GM21723 (cell line): ENCODE measurements around the gene CCDC169.

Experiments used
- ATAC-seq: cut with Tn5 transposase; IDR thresholded peaks from one replicate; pipeline ENCODE4 v1.9.1; 2021; ENCODE audit warnings: mild to moderate bottlenecking, moderate library complexity; ENCODE audit not compliant: unreplicated experiment

The CCDC169 gene

DNA sequence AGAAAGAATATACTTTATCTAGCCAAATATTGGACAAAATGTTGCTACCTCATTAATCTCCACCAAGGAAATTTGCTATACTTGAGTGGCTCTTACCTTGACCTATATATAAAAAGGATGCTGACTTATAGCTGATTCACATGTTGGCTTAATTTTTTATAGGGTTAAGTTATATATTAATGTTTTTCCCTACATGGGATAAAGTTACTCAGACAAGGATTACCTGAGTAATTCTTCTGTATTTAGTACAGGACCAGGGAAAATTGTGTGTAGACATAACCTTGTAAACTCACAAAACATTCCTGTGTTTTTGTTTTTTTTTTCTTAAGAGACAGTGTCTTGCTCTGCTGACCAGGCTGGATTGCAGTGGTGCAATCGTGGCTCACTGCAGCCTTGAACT is 52.6 kb downstream of the CCDC169 start:
- no peak for ATAC-seq

DNA sequence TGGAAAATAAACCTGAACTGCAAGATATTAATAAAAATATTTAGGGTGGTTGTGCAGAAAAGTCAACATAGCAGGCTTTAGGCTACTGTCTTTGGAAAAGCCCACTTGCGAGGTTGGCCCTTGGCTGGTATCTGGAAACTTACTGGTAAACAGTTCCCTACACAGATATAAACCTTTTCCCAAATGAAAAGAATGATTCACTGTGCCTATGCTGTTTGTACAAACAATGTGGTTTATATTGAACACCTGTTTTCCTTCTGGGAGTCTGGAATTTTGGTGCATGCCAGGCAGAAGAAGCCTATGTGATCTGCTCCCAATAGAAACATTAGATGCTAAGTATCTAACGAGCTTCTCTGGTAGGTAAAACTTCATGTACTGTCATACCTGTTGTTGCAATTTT is 53.5 kb downstream of the CCDC169 start:
- no peak for ATAC-seq

DNA sequence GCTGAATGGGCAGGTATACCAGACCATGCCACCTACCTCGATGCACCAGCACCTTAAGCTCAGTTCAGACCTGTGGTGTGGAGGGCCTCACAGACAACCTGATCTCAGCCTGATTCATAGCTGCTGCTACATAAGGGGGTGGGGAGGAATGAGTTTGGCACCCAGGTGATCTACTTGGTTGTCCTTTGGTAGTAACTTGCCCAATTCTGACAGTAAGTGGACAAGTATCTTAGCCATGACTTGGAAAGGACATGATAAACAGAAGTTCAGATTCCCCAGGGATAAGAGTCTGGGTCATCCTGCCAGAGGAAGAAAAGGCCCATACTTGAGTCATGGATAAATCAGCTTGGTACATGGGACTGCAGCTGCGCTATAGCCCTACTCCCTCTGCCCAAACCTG is 54.9 kb downstream of the CCDC169 start:
- ATAC-seq, result no peak

DNA sequence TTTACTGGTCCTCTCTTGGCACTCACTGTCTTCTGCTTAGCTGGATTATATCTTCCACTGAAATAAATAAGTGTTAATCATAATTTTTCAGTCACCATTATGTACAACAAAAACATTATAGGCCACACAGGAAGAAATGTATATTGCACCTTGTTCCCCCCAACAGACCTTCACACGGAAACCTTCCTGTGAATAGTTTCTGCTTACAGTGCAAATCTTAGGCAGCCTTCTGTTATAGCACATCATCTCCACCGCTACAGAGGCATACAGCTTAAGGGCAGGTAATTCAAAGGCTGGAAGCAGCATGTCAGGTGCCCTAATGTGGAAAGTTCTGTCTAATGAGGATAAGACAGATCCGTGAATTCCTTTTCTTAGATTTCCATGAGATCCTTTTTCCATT is 66.4 kb downstream of the CCDC169 start:
- ATAC-seq, result no peak

DNA sequence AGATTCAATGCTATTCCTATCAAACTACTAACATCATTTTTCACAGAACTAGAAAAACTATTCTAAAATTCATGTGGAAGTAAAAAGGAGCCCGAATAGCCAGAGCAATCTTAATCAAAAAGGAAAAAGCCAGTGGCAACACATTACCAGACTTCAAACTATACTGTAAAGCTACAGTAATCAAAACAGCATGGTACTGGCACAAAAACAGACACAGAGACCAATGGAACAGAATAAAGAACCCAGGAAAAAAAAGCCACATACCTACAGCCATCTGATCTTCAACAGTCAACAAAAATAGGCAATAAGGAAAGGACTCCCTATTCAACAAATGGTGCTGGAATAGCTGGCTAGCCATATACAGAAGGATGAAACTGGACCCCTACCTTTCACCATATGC is 72.9 kb downstream of the CCDC169 start:
- ATAC-seq, result no peak

DNA sequence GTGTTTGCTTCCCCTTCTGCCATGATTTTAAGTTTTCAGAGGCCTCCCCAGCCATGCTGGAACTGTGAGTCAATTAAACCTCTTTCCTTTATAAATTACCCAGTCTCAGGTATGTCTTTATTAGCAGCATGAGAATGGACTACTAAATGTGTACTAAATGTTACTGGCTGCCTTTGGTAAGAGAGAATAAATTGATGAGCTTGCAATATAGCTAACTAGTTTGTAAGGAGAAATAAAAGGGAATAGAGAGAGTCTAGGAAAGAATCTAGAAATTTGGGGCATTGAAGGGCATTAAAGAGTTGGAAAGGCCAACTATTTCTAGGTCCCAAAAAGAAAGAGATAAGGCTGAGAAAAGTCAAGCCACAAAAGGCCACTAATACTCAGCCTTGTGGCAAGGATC is 77.7 kb downstream of the CCDC169 start:
- ATAC-seq, result no peak

DNA sequence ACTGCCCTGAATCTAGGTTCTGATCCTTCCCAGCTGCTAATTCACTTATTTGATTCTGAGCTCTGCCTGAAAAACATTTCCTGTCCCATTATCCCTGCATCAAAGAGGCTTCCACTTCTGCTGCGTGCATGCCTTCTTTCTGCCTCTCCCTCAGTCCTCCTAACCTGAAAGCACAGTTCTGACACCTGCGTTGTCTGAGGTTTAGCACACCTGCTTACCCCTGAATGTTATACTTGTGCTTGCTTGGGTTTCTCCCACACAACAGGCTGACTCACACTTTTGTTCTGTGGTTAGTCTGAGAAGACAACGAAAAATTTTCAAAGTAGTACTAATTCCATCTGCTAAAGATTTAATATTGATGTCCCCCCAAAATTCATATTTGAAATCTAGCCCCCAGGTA is 80.2 kb downstream of the CCDC169 start:
- ATAC-seq, result no peak

DNA sequence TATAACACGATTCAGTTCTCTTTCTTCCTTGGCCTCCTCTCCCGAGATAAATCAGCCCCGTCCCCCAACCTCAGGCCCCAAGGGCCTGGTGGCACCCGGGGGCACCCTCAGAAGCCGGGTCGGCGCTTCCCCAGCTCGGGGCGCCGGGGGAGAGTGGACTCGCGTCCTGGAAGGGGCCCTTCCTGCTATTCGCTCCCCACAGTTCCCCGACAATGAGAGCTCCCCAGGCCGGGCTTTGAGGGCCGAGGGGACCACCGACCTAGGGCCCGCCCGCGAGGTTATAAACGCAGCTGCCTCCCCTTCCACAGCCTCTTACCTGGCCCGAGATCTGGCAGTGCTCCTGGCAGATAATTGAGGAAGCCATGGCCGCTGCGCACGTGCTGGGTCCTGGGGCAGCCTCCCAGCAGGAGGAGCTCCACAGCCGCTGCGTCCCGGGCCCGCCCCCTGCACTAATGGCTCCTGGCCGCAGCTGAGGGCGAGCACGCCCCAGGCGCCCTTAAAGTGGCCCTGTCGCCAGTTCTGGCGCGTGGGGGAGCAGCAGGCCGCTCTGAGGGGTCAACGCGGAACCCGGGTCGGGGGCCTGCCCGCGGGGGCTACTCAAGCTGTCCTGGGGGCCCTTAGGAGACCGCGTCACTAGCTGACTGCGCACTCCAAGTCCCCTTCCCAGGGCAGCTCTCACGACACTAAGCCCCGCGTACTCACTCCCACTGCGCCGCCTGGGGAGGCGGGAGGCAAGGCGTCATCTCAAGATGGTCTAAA is 83.3 kb downstream of the CCDC169 start, which contains the start of gene SOHLH2:
Gene SOHLH2 (minus strand): TSS at position 394 of the 759 bp plus-strand sequence. CDS start 30 bp downstream, at position 364.
- no peak for ATAC-seq

DNA sequence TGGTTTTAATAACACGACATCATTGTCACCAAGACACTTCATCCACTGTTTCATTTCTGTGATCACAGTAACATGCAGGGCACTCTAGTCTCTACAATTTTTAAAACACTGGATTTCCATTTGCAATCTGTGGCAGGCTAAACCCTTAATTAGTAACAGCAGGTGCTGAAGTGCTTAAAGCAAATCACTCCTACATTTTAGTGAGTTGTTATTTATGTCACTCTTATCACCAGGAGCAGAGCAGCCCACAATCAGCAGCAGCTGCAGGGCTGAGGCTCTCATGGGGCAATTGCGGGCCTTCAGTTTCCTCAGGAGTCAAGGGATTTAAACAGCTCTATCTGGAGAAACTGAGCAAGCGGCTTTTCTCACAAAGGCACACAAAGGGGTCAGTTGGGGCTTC is 84.8 kb downstream of the CCDC169 start:
- ATAC-seq, result no peak

DNA sequence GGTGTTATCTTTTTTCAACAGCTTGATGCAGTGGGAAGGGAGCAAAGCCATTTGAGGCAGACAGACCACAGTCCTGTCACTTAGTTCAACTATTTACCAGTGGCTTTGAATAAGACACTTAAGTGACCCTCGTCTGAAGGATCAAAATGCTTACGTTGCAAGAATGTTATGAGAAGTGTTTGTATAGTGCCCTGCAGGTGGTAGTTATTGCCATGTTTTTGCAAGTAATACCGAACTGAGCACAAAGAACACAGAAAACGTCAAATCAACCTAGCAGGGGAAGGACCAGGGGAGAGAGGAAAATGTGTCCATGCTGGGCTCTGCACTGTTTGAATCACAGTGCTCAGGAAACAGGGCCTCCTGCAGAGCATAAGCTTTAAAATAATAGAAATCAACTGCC is 86.0 kb downstream of the CCDC169 start:
- no peak for ATAC-seq

DNA sequence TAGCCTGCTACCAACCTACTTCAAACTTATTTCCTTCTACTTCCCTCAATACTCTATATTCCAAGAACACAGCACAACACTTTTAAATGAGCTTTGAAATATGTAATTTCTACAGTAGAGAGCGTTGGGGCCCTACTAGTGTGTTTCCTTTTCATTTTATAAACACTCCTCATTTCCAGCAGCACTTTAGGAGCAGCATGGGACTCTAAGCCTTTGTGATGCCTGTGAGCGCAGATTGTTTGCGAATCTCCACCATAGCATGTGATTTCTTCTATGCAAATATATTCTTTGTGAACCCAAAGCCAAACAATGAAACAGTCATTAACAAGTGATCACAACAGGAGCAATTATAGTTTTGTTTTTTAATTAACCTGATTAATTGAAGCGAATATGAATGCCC is 86.9 kb downstream of the CCDC169 start:
- no peak for ATAC-seq

DNA sequence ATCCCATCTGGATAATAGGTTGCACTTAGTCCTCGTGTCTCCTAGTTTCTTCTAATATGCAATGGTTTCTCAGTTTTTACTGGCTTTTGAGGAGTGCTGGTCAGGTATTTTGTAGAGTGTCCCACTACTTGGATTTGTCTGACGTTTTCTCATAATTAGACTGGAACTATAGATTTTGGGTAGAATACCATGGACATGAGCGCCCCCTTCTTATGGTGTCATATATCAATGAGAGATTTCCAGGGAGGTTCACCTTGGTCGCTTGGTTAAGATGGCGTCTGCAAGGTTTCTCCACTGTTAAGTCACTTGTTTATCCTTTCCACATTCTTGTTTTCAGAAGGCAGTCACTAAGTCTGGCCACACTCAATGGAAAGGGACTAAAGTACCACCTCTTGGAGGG is 89.9 kb downstream of the CCDC169 start:
- no peak for ATAC-seq

DNA sequence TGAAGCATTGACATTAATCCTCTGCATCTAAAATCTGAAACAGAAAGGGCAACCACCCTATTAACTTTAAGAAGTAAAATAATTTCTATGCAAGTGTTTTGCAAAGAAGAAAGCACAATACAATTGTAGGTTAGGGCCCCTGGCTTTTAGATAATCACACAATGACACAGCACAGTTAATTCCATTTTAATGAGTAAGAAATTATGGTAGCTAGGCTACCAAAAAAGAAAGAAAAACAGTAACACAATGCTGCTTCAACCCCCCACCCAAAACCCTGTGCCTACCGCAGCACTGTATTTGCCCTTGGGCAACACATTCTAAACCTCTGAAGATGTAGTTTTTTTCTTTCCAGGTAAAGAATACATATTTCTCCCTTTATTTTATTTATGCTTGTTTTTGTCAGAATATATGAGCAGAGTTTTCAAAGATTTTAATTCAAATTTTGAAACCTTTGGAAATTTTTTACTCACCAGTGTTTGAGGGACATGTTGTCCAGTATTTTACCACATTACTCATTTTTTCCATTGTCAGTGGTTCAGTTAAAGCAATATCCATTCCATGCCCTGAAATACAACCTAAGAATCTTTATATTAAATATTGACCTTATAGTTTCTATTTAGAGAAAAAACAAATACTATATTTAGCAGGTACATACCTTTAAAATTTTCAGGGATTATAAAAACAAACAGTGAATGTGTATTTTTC is 104.3 kb downstream of the CCDC169 start:
- no peak for ATAC-seq

DNA sequence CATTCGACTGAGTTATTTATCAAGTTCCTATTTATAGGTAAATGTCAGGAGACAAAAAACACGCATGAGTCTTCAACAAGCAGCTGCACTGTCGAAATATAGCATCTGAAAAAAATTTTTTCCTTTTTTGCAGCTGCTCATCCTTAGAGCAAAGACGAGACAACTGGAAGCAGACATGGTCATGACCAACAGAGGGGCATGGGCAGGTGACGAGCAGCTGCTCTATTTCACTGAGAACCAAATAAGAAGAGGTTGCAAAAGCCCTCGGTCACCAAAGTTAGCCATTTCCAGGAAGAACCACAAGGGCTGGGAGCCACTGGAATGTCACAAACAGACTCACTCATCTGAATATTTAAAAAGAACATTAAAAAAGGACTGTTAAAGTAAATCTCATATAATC is 105.4 kb downstream of the CCDC169 start:
- no peak for ATAC-seq

DNA sequence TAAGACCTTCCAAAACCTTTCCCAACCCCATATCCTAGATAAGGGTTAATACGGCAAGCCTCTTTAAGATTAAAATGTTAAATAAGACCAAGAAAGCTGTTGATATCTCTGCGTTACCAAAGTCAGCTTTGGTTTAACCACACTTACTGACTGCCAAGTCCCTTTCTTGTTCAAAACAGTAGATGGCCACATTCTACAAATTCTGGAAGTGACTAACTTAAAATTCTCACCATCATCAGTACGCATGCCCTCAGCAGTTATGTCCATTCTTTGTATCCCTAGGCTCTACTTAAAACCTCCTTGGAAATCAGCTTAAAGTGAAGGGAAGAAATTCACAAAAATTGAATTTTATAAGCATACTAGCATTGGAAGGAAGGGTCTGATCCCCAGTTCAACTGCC is 106.8 kb downstream of the CCDC169 start:
- ATAC-seq, result no peak

DNA sequence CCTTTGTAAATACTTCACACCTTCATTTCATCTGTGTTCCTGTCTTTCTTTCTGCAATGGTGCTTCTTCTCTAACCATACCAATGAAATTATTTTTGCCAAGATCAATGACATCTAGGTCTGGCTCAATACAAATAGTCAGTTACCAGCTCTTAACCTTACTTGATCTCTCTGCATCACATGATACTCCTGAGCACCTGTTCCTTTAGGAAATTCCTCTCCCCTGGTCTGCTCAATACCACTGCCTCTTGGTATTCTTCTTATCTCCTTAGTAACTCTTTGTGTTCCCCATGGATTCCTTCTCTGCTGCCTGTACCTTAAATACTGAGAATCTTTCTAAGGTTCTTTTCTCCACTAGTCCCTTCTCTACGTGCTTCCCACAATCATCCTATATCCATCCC is 109.2 kb downstream of the CCDC169 start:
- no peak for ATAC-seq

DNA sequence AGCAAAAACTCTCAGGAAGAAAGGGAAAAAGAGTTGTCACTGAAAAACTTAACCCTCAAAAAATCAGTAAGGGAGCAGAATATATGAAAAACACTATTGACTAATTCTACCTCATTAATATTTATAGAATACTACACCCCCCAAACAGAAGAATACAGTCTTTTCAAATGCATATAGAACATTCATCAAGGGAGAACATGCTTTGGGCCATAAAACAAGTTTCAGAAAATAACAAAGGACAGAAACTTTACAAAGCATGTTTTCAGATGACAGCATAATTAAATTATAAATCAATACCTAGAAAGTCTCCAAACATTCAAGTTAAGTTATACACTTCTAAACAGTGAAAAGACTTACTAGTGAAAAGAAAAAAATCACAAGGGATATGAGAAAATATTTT is 113.7 kb downstream of the CCDC169 start:
- ATAC-seq, result no peak
